Stimulated activated CD4-positive, alpha-beta T cell treated with anti-CD3 and anti-CD28 coated beads, TNF-alpha, amount 100 ng/mL, for 4 hours (primary cell): ENCODE results near the gene NSUN2.

Experiments used
- DNase-seq, 3 experiments: peaks; one replicate each; pipeline ENCODE4 v3.0.0-alpha.2; 2020; ENCODE audit warnings: low read depth in 3 of 3

NSUN2 gene

GRCh38 chr5:6644794-6645241 lies 12.0 kb upstream of the NSUN2 start:
- no peak for DNase-seq

- no peak for DNase-seq
These were observed 9.8 kb upstream of the NSUN2 start for GRCh38 chr5:6642655-6643054.

GRCh38 chr5:6638236-6638635 lies 5.4 kb upstream of the NSUN2 start:
- no peak for DNase-seq

GRCh38 chr5:6637590-6637989 lies 4.7 kb upstream of the NSUN2 start:
- no peak for DNase-seq

GRCh38 chr5:6637022-6637421 lies 4.2 kb upstream of the NSUN2 start:
- DNase-seq = no peak

GRCh38 chr5:6636293-6636692 lies 3.4 kb upstream of the NSUN2 start:
- no peak for DNase-seq

- no peak for DNase-seq
These were observed 2.1 kb upstream of the NSUN2 start for GRCh38 chr5:6634788-6635430.

- no peak for DNase-seq
These were observed 1.5 kb upstream of the NSUN2 start for GRCh38 chr5:6634306-6634705.

GRCh38 chr5:6633469-6634245 lies 813 bp upstream of the NSUN2 start:
- DNase-seq = peak in 1 of 3 experiments; percentile 7

- no peak for DNase-seq
These were observed 438 bp downstream of the NSUN2 start for GRCh38 chr5:6632324-6632887.

- no peak for DNase-seq
These were observed 1.4 kb downstream of the NSUN2 start for GRCh38 chr5:6631441-6631840.

- no peak for DNase-seq
These were observed 6.3 kb downstream of the NSUN2 start for GRCh38 chr5:6626508-6626907.

- DNase-seq = no peak
These were observed 8.9 kb downstream of the NSUN2 start for GRCh38 chr5:6623941-6624340.

GRCh38 chr5:6623228-6623627 lies 9.6 kb downstream of the NSUN2 start:
- no peak for DNase-seq

- no peak for DNase-seq
These were observed 16.2 kb downstream of the NSUN2 start for GRCh38 chr5:6616632-6617031.

- DNase-seq = no peak
These were observed 17.6 kb downstream of the NSUN2 start for GRCh38 chr5:6615034-6615815.

GRCh38 chr5:6611334-6612256 lies 21.2 kb downstream of the NSUN2 start:
- DNase-seq = no peak

GRCh38 chr5:6608016-6608415 lies 24.8 kb downstream of the NSUN2 start:
- DNase-seq = no peak

GRCh38 chr5:6607559-6607936 lies 25.3 kb downstream of the NSUN2 start:
- DNase-seq = no peak

GRCh38 chr5:6606884-6607558 lies 25.8 kb downstream of the NSUN2 start:
- DNase-seq = no peak

- DNase-seq = no peak
These were observed 27.9 kb downstream of the NSUN2 start for GRCh38 chr5:6604946-6605345.
